Prostate gland (tissue), 2 donors: ENCODE measurements around the gene CFAP46. TPM values are rescaled to one million over a fixed set of nuclear protein-coding genes. Genes with fewer than 3 reads are reported as not detected.

Experiments
- DNase-seq: peaks from one replicate; pipeline ENCODE4 v3.0.0-alpha.2; 2019; ENCODE audit warnings: low spot score
- H3K27ac ChIP-seq, 2 donors: fragments of 200-600 bp; sonication (generic); 2 replicates each; pipeline ENCODE4 v1.5.1; 2017 to 2019
- H3K27me3 ChIP-seq: fragments of 200-600 bp; sonication (generic); replicated peaks from 2 replicates; pipeline ENCODE4 v1.5.1; 2019; ENCODE audit not compliant: insufficient read depth
- H3K36me3 ChIP-seq, 2 donors: fragments of 200-600 bp; sonication (generic); 1 replicate in 1 of 2; 2 replicates in 1 of 2; pipeline versions ENCODE4 v1.5.1 to v1.8.1; 2017 to 2019
- H3K4me1 ChIP-seq: fragments of 200-600 bp; sonication (generic); replicated peaks from 2 replicates; pipeline ENCODE4 v1.5.1; 2019
- H3K4me3 ChIP-seq, 2 donors: fragments of 200-600 bp; sonication (generic); 2 replicates each; pipeline ENCODE4 v1.5.1; 2017 to 2019
- H3K9me3 ChIP-seq: fragments of 200-600 bp; sonication (generic); 2 replicates; pipeline ENCODE4 v1.5.1; 2017
- POLR2A ChIP-seq: fragments of 450-650 bp; IDR thresholded peaks from one replicate; pipeline ENCODE4 v1.6.1; 2016; ENCODE audit warnings: antibody characterized with exemption, mild to moderate bottlenecking
- POLR2AphosphoS5 ChIP-seq: sonication (generic); formaldehyde crosslinking; IDR thresholded peaks from one replicate; pipeline ENCODE4 v1.6.1; 2017; ENCODE audit warnings: antibody characterized with exemption
- WGBS: methylation state at CpG from one replicate; pipeline ENCODE4 v1.1.5; 2018; 5-methylcytosine and 5-hydroxymethylcytosine counted together
- intact Hi-C: fragments of 100-400 bp; cut with DNase I; formaldehyde crosslinking; loops from one replicate; pipeline ENCODE4 v1.14.2; 2022
- total RNA-seq, 2 donors: library from RNA; depleted of rRNA; stranded (reverse); fragments of >200 nt; gene quantifications; one replicate each; pipeline ENCODE4 v1.1.0, GENCODE V29; 2016
- TF ChIP-seq, protein P1 (sequence below), 4 experiments: fragments of 200-600 bp in 2 of 4; fragments of 450-650 bp in 2 of 4; sonication (generic) in 2 of 4; IDR thresholded peaks; 1 replicate in 3 of 4; 2 replicates in 1 of 4; pipeline ENCODE4 v1.5.1; 2016 to 2019; ENCODE audit warnings: antibody characterized with exemption in 4 of 4, mild to moderate bottlenecking in 2 of 4, moderate library complexity in 2 of 4

CFAP46 gene
- total RNA-seq, 2 donors from 2014 or later = 1.4 to 9.3 TPM

DNA sequence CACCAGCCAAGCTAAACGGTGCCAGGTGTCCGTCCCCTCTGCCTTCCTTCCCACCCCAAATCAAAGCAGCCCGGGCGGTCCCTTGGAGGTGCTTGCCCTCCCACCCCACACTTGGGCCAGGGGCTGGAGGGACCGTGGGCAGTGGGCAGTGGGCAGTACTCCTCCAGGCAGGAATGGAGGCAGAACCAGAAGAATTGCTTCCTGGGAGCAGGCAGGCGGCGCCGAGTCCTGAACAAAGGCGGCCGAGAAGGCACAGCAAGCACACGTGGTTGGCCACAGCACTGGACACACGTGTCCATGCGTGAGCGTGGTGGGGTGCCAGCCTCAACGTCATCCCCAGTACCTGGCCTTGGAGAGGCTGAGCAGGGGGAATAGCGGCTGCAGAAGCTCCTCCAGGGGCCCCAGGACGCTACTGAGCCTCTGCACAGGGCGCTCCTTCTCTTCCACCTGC, 108.0 kb downstream of the CFAP46 start:
- no peaks in the 10 kb centered on the region for H3K9me3 ChIP-seq
- DNase-seq = no peak
- H3K27me3 ChIP-seq = peaks cover 24% of the 10 kb centered on the region
- H3K27ac ChIP-seq = no peak overlapping the region
- intact Hi-C loops = loop anchor here (10.0 kb wide), 1 partner anchor 290 kb away; no protein-coding TSS in a partner anchor
- TF ChIP-seq POLR2AphosphoS5 = no peak
- TF ChIP-seq, protein P1, sequence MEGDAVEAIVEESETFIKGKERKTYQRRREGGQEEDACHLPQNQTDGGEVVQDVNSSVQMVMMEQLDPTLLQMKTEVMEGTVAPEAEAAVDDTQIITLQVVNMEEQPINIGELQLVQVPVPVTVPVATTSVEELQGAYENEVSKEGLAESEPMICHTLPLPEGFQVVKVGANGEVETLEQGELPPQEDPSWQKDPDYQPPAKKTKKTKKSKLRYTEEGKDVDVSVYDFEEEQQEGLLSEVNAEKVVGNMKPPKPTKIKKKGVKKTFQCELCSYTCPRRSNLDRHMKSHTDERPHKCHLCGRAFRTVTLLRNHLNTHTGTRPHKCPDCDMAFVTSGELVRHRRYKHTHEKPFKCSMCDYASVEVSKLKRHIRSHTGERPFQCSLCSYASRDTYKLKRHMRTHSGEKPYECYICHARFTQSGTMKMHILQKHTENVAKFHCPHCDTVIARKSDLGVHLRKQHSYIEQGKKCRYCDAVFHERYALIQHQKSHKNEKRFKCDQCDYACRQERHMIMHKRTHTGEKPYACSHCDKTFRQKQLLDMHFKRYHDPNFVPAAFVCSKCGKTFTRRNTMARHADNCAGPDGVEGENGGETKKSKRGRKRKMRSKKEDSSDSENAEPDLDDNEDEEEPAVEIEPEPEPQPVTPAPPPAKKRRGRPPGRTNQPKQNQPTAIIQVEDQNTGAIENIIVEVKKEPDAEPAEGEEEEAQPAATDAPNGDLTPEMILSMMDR (IDR thresholded peaks at IDR 0.05) = no peak
- TF ChIP-seq POLR2A = no peak
- H3K4me3 ChIP-seq = no peak overlapping the region
- H3K4me1 ChIP-seq = no peaks in the 10 kb centered on the region
- no peaks in the 10 kb centered on the region for H3K36me3 ChIP-seq
- WGBS = 85% methylated on average over 18 of the region's 18 CpGs

DNA sequence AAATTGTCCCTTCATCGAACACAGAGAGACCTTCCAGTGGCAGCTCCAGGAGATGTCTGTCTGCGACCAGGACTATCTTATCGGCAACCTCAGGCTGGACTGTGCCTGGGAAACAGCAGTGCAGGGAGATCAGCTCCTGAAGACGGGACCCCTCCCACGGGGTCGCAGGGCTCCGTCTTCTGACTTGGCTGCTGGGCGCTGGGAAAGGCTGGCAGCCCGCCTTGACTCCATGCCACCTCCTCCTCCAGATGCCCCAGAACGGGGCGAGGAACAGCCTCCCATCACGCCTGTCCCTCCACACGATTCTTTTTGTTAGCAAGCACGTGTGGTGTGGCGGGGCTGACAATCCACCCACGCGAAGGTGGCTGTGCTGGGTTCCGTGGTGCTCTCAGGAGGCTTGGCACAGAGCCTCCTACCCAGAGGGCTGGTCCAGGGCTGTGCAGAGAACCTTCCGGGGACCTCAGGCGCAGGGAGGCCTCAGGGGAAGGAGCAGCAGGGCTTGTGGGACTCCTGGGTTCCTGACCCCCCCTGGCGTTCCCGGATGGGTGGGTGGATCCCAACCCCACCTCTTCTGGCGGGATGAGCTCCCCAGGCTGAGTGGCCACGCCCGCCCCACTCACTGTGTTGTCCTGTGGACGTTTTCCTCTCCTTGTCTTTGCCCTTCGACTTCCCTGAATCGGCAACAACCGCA, 108.8 kb downstream of the CFAP46 start:
- intact Hi-C loops = loop anchor here (10.0 kb wide), 1 partner anchor 291 kb away; no protein-coding TSS in a partner anchor
- Histone ChIP-seq H3K27ac (no peak overlapping the region), H3K4me3 (no peak overlapping the region), H3K9me3 (no peaks in the 10 kb centered on the region), H3K4me1 (no peaks in the 10 kb centered on the region), H3K27me3 (peaks cover 24% of the 10 kb centered on the region), H3K36me3 (no peaks in the 10 kb centered on the region)
- no peak for DNase-seq
- WGBS = 62% methylated on average over 27 of the region's 29 CpGs
- TF ChIP-seq POLR2A (no peak), POLR2AphosphoS5 (no peak)
- TF ChIP-seq, protein P1 (IDR thresholded peaks at IDR 0.05) = no peak

DNA sequence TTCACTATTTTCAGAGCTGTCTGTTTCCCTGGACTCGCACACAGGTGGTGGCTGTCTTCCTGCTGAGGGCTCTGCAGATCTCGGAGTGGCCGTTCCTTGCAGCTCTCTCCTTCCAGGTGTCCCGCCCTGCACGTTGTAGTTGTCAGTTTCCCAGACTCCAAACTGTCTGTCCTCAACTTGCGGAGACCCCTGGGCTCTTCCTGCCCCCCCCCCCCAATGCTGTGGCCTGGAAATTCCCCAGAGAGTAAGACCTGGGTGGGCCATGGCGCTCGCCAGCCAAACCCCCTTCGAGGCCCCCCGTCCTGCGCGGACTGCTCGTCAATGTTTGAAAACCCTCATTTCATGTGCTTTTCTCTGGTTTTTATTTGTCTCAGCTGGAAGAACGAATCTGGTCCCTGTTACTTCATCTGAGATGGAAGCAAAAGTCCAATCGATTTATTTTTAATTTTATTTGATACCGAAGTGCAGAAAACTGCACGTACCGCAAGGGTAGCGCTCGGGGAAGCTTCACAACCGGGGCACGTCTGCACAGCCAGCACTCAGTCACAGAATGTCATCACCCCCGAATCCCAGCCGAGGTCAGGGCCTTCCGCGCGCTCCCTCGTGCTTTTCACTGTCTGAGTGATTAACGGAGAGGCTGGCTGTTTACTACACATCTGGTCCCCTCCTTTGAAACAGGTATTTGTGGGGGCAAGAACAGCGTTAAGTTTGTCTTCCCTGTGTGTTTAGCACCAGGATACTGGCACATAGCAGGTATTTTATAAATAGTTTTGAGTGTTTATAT, 110.0 kb downstream of the CFAP46 start:
- no peak for DNase-seq
- no peaks in the 10 kb centered on the region for H3K9me3 ChIP-seq
- TF ChIP-seq POLR2A = no peak
- TF ChIP-seq POLR2AphosphoS5 = no peak
- TF ChIP-seq, protein P1 (IDR thresholded peaks at IDR 0.05) = no peak
- H3K36me3 ChIP-seq = no peaks in the 10 kb centered on the region
- WGBS = 33% methylated on average over 30 of the region's 30 CpGs
- no peaks in the 10 kb centered on the region for H3K4me1 ChIP-seq
- intact Hi-C loops = loop anchor here (10.0 kb wide), 1 partner anchor 292 kb away; no protein-coding TSS in a partner anchor
- no peak overlapping the region for H3K4me3 ChIP-seq
- peaks cover 24% of the 10 kb centered on the region for H3K27me3 ChIP-seq
- no peak overlapping the region for H3K27ac ChIP-seq

DNA sequence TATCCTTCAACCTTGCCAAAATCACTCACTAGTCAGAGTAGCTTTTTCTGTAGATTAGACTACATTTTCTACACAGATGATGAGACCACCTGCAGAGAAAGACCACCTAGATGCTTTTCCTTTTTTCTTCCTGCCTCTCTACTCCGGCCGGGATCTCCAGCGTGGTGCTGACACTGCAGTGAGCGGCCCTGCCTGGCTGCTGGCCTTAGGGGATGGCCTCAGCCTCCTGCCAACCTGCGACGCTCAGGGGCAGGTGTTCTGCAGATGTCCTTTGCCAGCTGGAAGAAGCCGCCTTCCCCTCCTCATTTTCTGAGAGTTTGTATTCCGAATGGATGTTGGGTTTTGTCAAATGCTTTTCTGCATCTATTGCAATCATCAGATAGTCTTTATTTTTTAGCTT, 113.0 kb downstream of the CFAP46 start:
- DNase-seq = no peak

More for the DNA sequence above, 113.0 kb downstream of the CFAP46 start:
- intact Hi-C loops = no loop called here
- H3K9me3 ChIP-seq = no peaks in the 10 kb centered on the region
- 63% methylated on average over 8 of the region's 8 CpGs for WGBS
- no peak overlapping the region for H3K4me3 ChIP-seq
- H3K4me1 ChIP-seq = no peaks in the 10 kb centered on the region
- TF ChIP-seq POLR2AphosphoS5 = no peak
- TF ChIP-seq, protein P1 (IDR thresholded peaks at IDR 0.05) = no peak
- H3K27ac ChIP-seq = no peak overlapping the region
- no peaks in the 10 kb centered on the region for H3K36me3 ChIP-seq
- peaks cover 14% of the 10 kb centered on the region for H3K27me3 ChIP-seq
